Activated CD4-positive, CD25-positive, alpha-beta regulatory T cell treated with anti-CD3 and anti-CD28 coated beads, Interleukin-2, amount 50 U/mL, for 16 hours (primary cell): ENCODE measurements around the gene SETD1B.
"Not testable (repeated sequence)": the region's sequence is repeated elsewhere in the genome, so short reads cannot be mapped to it uniquely, and the experiment has no call there.

Experiments used
- DNase-seq: peaks from one replicate; pipeline ENCODE4 v3.0.0-alpha.2; 2020; ENCODE audit warnings: low read depth, low spot score

The SETD1B gene

DNA sequence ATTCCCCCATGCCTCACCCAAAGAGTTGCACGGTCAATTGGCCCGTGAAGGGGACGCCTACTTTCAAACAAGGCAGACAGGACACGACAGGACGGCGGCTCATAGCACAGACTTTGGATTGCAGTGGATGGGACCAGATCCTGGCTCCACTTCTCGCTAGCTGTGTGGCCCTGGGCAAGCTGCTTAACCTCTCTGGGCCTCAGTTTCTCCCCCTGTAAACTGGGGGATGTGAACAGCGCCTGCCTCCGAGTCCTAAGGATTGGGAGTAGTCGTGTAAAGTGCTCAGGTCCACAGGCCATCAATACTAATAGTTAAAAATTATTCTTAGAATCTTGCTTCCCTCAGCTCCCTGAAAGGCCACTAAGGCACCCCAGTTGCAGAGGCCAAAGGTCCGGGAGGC is 23.4 kb upstream of the SETD1B start:
- no peak for DNase-seq

DNA sequence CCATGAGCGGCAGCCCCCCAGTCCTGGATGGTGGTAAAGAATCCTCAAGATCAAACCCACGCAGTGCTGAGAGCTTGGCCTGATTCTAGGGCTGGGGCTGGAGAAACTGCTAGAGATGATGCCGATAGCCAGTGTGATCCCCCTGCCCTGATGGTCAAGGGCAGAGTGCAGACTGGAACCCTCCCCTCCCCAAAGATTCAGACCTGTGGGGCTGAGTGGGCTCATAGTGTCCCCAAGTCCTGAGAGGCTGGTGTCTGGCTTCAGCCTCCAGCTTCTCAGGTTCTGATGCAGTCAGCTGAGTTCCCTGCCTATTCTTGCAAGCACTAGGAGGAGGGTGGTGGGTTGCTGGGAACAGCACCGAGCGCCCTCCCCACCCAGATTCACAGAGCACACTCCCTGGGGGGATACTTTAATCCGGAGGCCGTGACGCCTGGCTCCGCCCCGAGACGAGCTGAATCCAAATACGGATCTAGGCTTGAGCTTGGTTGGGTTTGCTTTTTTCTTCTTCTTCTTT is 22.3 kb upstream of the SETD1B start:
- no peak for DNase-seq

GRCh38 chr12:121781998-121782979 is 21.5 kb upstream of the SETD1B start:
- no peak for DNase-seq

GRCh38 chr12:121783766-121784165 is 20.0 kb upstream of the SETD1B start:
- no peak for DNase-seq

DNA sequence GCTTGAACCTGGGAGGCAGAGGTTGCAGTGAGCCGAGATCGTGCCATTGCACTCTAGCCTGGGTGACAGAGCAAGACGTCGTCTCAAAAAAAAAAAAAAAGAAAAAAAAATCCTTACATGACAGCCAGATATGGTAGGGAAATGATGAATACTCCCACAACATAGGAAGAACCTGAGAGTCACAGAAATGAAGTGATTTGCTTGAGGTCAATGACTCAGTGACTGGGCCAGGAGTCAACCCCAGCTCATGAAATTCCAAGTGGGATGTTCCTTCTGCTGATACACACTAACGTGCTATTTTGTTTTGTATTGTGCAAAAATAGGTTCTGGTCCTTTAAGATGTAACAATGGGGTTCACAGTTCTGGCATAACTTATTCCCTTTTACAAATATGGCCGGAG is 19.3 kb upstream of the SETD1B start:
- no peak for DNase-seq

GRCh38 chr12:121786440-121786825 is 17.4 kb upstream of the SETD1B start:
- DNase-seq, result no peak

DNA sequence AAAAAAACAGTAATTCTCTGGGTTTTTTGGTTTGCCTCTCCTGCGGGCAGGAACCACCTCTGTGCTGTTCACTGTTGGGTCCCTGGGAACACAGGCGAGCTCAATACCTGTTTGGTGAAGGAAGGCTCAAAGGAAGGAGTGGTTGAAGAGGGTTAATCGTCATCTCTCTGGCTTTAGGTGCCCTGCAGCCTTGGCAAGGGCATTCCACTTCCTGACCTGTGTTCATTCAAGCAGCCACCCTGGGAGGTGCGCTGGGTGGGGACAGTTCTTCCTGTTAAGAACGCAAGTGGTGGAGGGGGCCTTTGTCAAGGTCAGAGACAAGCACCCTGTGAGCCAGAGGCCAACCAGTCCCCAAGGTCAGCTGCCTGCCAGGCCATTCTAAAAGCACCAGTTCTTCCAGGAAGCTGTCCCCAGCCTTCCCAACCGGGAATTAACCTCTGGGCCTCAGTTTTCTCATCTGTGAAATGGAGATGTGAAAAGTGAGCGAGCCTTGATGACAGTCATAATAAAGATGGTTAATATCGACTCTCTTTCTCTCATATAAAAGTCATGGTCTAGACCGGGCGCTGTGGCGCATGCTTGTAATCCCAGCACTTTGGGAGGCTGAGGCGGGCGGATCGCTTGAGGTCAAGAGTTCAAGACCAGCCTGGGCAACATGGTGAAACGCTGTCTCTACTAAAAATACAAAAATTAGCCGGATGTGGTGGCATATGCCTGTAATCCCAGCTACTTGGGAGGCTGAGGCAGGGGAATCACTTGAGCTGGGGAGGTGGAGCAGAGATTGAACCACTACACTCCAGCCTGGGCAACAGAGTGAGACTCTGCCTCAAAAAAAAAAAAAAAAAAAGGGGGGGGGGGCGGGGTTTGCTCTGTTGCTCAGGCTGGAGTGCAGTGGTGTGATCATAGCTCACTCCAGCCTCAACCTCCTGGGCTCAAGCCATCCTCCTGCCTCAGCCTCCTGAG is 16.5 kb upstream of the SETD1B start:
- DNase-seq, result no peak

DNA sequence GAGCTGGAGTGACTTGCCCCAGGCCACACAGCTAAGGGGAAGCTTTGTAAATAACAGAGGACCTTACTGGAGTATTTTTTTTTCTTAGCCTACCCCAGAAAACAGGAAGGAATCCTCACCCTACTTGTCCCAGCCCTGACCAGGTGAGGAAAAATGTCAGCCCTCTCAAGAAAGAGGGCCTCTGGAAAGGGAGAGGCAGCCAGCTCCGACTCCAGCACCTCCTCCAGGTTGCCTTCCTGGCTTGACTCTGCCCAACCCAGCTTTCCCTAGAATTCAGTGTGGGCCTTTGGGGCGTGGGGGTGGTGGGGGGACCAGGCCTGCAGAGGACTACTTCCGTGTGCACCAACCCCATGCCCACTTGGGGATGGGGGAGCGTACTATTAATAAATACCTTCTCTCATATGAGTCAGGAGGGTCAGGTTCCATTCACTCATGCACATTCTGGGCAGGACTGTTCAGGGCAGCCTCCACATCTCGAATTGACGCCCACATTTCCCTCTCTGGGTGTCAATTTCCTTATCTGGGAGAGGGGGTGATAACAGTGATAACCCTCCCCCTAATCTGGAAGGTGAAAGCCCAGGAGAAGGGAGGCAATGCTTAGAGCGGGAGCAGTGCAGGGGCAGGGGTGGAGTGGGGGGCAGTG is 15.5 kb upstream of the SETD1B start:
- DNase-seq, result no peak

- DNase-seq, result no peak
Observed at GRCh38 chr12:121789233-121789781, 14.5 kb upstream of the SETD1B start.

GRCh38 chr12:121789800-121790728 is 13.7 kb upstream of the SETD1B start:
- peak; percentile 90 for DNase-seq

- DNase-seq, result not testable (repeated sequence)
Observed at GRCh38 chr12:121790785-121791184, 13.0 kb upstream of the SETD1B start.

DNA sequence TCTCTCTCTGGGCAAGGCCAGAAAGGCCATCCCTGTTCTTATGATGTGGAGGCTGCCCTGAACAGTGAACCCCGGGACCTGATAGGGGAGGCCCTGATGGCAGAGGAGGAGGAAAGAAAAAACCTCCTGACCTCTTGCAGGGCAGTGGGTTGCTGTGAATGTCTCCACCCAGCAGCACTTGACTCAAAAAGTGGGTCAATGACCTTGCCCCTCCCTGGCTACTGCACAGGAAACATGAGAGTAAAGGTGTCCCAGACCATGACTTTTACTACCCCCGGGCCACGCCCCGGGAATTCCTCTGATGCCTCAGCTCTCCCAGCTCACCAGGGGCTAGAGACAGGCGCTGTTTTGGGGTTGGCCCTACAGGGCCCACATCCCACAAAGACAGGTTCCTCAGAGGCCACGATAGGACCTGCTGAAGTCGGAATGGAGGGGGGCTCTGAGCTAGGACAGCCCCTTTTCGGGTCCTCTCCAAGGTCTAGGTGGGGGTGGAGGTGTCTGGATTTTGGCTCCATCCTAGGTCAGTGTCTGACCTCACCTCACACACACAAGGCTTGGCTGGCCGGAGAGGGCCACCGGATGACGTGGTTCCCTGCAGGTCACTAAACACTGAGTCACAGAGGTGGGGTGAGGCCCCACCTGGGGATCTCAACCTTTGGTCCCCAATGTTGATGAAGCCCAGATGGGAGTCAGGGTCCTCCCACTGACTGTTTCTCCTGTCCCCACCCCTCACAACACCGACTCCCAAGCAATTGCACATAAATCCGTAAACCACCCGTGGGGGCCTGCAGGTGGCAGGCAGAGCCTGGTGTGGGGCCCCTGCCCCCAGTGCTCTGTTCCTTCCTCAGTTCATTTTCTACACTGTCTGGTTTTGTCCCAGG is 11.9 kb upstream of the SETD1B start:
- DNase-seq, result no peak

GRCh38 chr12:121792607-121793439 is 11.0 kb upstream of the SETD1B start:
- DNase-seq, result peak; percentile 26

DNA sequence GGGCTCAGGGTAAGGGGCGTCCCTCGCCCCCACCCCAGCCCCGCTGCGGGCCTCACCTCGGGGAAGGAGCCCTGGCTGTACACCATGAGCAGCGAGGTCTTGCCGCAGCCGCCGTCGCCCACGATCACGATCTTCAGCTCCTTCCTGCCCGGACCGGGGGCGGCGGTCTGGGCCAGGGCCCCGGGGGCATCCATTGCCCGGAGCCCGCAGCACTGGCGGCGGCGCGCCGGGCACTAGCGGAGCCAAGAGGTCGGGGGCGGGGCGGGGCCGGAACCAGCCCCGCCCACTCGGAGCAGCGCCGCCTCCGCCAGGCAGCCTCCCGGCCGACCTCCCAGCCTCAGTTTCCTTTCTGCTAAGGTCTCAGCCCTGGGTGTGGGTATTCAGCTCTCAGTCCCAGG is 10.4 kb upstream of the SETD1B start, which contains the start of gene RHOF:
TSS of gene RHOF (minus strand) at position 249 of the 398 bp plus-strand sequence. CDS start at position 194, 55 bp downstream.
- DNase-seq, result no peak

GRCh38 chr12:121793838-121794533 is 9.8 kb upstream of the SETD1B start:
- peak; percentile 91 for DNase-seq

- DNase-seq, result no peak
Observed at GRCh38 chr12:121794534-121795033, 9.2 kb upstream of the SETD1B start.
